HepG2 (cell line): ENCODE data around the gene GDF9. TPM values are rescaled to one million over a fixed set of nuclear protein-coding genes. Genes with fewer than 3 reads are reported as not detected.

ENCODE experiments used
- ATAC-seq: fragments of 200-7000 bp; cut with Tn5 transposase; 3 replicates; pipeline ENCODE4 v1.9.1; 2020; ENCODE audit warnings: mild to moderate bottlenecking, moderate library complexity
- BruUV-seq: library from RNA; stranded (reverse); fragments of 400-500 nt; replicated peaks from 2 replicates; lab custom pipeline; 2021; lab: Mats Ljungman, UMichigan
- CTCF ChIA-PET: fragments of 300-600 bp; formaldehyde crosslinking; extraction: SDS; loops from one replicate; lab custom pipeline; 2021; ENCODE audit warnings: low total read pairs, inconsistent platforms, low intra/inter-chr PET ratio; lab: Yijun Ruan, JAX
- POLR2A ChIA-PET: fragments of 350-600 bp; sonication (Branson Sonifier 250); formaldehyde crosslinking; loops from one replicate; lab custom pipeline; 2020; ENCODE audit warnings: antibody characterized with exemption, inconsistent platforms; lab: Yijun Ruan, JAX
- DNase-seq: peaks from one replicate; pipeline ENCODE4 v3.0.0-alpha.2; 2015; ENCODE audit warnings: low spot score
- FAIRE-seq: peaks from 3 replicates; lab custom pipeline; 2011; peaks lifted over from hg19 to GRCh38; lab: Jason Lieb, UNC
- H2AFZ ChIP-seq: one replicate; pipeline ENCODE4 v1.6.1; 2011; ENCODE audit warnings: low read length, inconsistent platforms
- H3K27ac ChIP-seq: fragments of 300-600 bp; 3 replicates; pipeline ENCODE4 v1.8.0; 2011; ENCODE audit warnings: mixed run types, mild to moderate bottlenecking, mixed read lengths, low read length, inconsistent platforms; ENCODE audit not compliant: insufficient read depth; ENCODE audit errors: extremely low read length
- H3K27me3 ChIP-seq, 2 experiments: fragments of 200-600 bp in 1 of 2; 2 replicates in 1 of 2; 3 replicates in 1 of 2; pipeline versions ENCODE4 v1.6.0 to v1.8.0; 2011; ENCODE audit warnings: low read length in 2 of 2, mild to moderate bottlenecking in 2 of 2, moderate library complexity in 2 of 2, inconsistent platforms in 1 of 2; ENCODE audit not compliant: insufficient read depth in 2 of 2, control insufficient read depth in 1 of 2
- H3K36me3 ChIP-seq, 2 experiments: fragments of 200-600 bp in 1 of 2; replicated peaks in 1 of 2; 2 replicates in 1 of 2; 3 replicates in 1 of 2; pipeline versions ENCODE4 v1.5.1 to v1.8.0; 2011; ENCODE audit warnings: low read length in 2 of 2, inconsistent platforms in 1 of 2; ENCODE audit not compliant: insufficient read depth in 2 of 2, control insufficient read depth in 1 of 2
- H3K4me1 ChIP-seq: 2 replicates; pipeline ENCODE4 v1.5.1; 2012; ENCODE audit warnings: low read length, inconsistent platforms; ENCODE audit not compliant: insufficient read depth
- H3K4me2 ChIP-seq: 2 replicates; pipeline ENCODE4 v1.6.0; 2011; ENCODE audit warnings: low read depth, low read length, inconsistent platforms
- H3K4me3 ChIP-seq, 3 experiments: fragments of 200-600 bp in 1 of 3; sonication (generic), shearing (Covaris generic) in 1 of 3; replicated peaks in 1 of 3; 2 replicates each; pipeline ENCODE4 v1.5.1; 2011 to 2016; ENCODE audit warnings: low read length in 3 of 3, inconsistent platforms in 2 of 3, low read depth in 2 of 3, mild to moderate bottlenecking in 2 of 3, control low read depth in 1 of 3, mixed read lengths in 1 of 3; ENCODE audit not compliant: insufficient read depth in 1 of 3
- H3K79me2 ChIP-seq: one replicate; pipeline ENCODE4 v1.6.1; 2011; ENCODE audit warnings: low read length, inconsistent platforms; ENCODE audit not compliant: insufficient read depth
- H3K9ac ChIP-seq: 2 replicates; pipeline ENCODE4 v1.6.0; 2011; ENCODE audit warnings: mild to moderate bottlenecking, low read depth, low read length, inconsistent platforms; ENCODE audit not compliant: insufficient read depth
- H3K9me3 ChIP-seq: 2 replicates; pipeline ENCODE4 v1.5.1; 2012; ENCODE audit warnings: mild to moderate bottlenecking, low read length
- H4K20me1 ChIP-seq: 2 replicates; pipeline ENCODE4 v1.6.0; 2011; ENCODE audit warnings: inconsistent platforms, mild to moderate bottlenecking, low read length, moderate library complexity; ENCODE audit not compliant: insufficient read depth
- FOSL2 ChIP-seq: sonication (generic); formaldehyde crosslinking; IDR thresholded peaks from 2 replicates; pipeline ENCODE4 v1.4.0; 2020; ENCODE audit warnings: missing genetic modification reagents
- HNRNPLL ChIP-seq: fragments of 200-400 bp; formaldehyde crosslinking; IDR thresholded peaks from 2 replicates; pipeline ENCODE4 v1.6.1; 2017; ENCODE audit warnings: mild to moderate bottlenecking, low read depth, low read length; ENCODE audit not compliant: poor library complexity, severe bottlenecking
- IKZF1 ChIP-seq: fragments of 450-650 bp; IDR thresholded peaks from 2 replicates; pipeline ENCODE4 v1.7.1; 2016
- JARID2 ChIP-seq: sonication (generic); formaldehyde crosslinking; IDR thresholded peaks from 2 replicates; pipeline ENCODE4 v1.8.1; 2023; ENCODE audit warnings: missing genetic modification reagents, inconsistent platforms; ENCODE audit not compliant: insufficient replicate concordance
- KLF12 ChIP-seq: sonication (generic); formaldehyde crosslinking; IDR thresholded peaks from 2 replicates; pipeline ENCODE4 v1.4.0; 2020; ENCODE audit warnings: missing genetic modification reagents, borderline replicate concordance
- MBNL3 ChIP-seq: fragments of 250-450 bp; sonication (Bioruptor Pico); conservative IDR thresholded peaks from 2 replicates; pipeline ENCODE4 v1.8.0; 2022; ENCODE audit warnings: mild to moderate bottlenecking, inconsistent platforms
- PPARG ChIP-seq: conservative IDR thresholded peaks from 2 replicates; pipeline ENCODE4 v1.6.1; 2016; ENCODE audit warnings: missing biosample characterization, missing genetic modification reagents
- SCMH1 ChIP-seq: sonication (generic); formaldehyde crosslinking; IDR thresholded peaks from 2 replicates; pipeline ENCODE4 v1.9.0; 2021; ENCODE audit warnings: missing genetic modification reagents, mild to moderate bottlenecking, borderline replicate concordance
- ZNF207 ChIP-seq: fragments of 450-650 bp; IDR thresholded peaks from 2 replicates; pipeline ENCODE4 v1.6.1; 2016; ENCODE audit warnings: antibody characterized with exemption, borderline replicate concordance
- ZNF354B ChIP-seq: sonication (generic); formaldehyde crosslinking; IDR thresholded peaks from 2 replicates; pipeline ENCODE4 v1.8.0; 2022; ENCODE audit warnings: mild to moderate bottlenecking, missing genetic modification reagents
- ZNF441 ChIP-seq: sonication (generic); formaldehyde crosslinking; IDR thresholded peaks from 2 replicates; pipeline ENCODE4 v1.7.0; 2021; ENCODE audit warnings: missing genetic modification reagents, borderline replicate concordance
- ZNF574 ChIP-seq: sonication (generic); formaldehyde crosslinking; IDR thresholded peaks from 2 replicates; pipeline ENCODE4 v1.4.0; 2020; ENCODE audit warnings: missing genetic modification reagents
- ZNF670 ChIP-seq: sonication (generic); formaldehyde crosslinking; IDR thresholded peaks from 2 replicates; pipeline ENCODE4 v1.8.0; 2022; ENCODE audit warnings: mild to moderate bottlenecking, missing genetic modification reagents, borderline replicate concordance
- ZNF703 ChIP-seq: sonication (generic); formaldehyde crosslinking; IDR thresholded peaks from 2 replicates; pipeline ENCODE4 v1.5.1; 2020; ENCODE audit warnings: missing genetic modification reagents, mild to moderate bottlenecking, moderate library complexity, borderline replicate concordance
- WGBS: methylation state at CpG from one replicate; pipeline ENCODE4 v1.1.6; 2017; ENCODE audit warnings: low lambda C conversion rate; 5-methylcytosine and 5-hydroxymethylcytosine counted together
- in situ Hi-C: cut with HindIII; loops from 2 replicates; pipeline ENCODE4 v1.10.0; 2017; ENCODE audit warnings: low pct_unique_long_range_greater_than_20kb; ENCODE audit not compliant: extremely low pct_ligation_motif_present
- intact Hi-C: fragments of 100-400 bp; cut with micrococcal nuclease; formaldehyde crosslinking; loops from one replicate; pipeline ENCODE4 v1.10.0; 2022; ENCODE audit not compliant: unreplicated experiment
- polyA plus RNA-seq, 8 experiments: library from polyadenylated mRNA; depleted of rRNA in 3 of 8; stranded (reverse) in 7 of 8; unstranded in 1 of 8; fragments of >200 nt; fragmentation: Illumina TruSeq in 4 of 8; extraction: Trizol in 4 of 8; gene quantifications; 2 replicates each; pipeline versions ENCODE4 v1.2.1 to v1.2.3, GENCODE V29; 2011 to 2016; ENCODE audit warnings: low read depth in 4 of 8, missing spikeins in 1 of 8, mixed read lengths in 1 of 8; ENCODE audit not compliant: insufficient read depth in 1 of 8
- total RNA-seq, 5 experiments: library from RNA; depleted of rRNA; stranded (reverse); fragments of >200 nt; fragmentation: Illumina TruSeq; extraction: Trizol; gene quantifications; 2 replicates each; pipeline ENCODE4 v1.2.3, GENCODE V29; 2016; ENCODE audit warnings: low read depth in 1 of 5
- TF ChIP-seq, protein P1 (sequence below): sonication (generic); formaldehyde crosslinking; IDR thresholded peaks from 2 replicates; pipeline ENCODE4 v1.8.0; 2022; ENCODE audit warnings: missing genetic modification reagents, mild to moderate bottlenecking, moderate library complexity, borderline replicate concordance
- TF ChIP-seq, protein P2 (sequence below): sonication (generic); formaldehyde crosslinking; IDR thresholded peaks from 2 replicates; pipeline ENCODE4 v1.8.0; 2022; ENCODE audit warnings: mild to moderate bottlenecking, missing genetic modification reagents, moderate library complexity
- TF ChIP-seq, protein P3 (sequence below): sonication (generic); formaldehyde crosslinking; IDR thresholded peaks from 2 replicates; pipeline ENCODE4 v1.8.1; 2022; ENCODE audit warnings: mild to moderate bottlenecking, missing genetic modification reagents

The GDF9 gene
- total and polyA plus RNA-seq, 2 of the 13 experiments (the other 11 are each of a cell fraction or from before 2014, with no cell fraction given): 0.33 to 0.38 TPM

- TF ChIP-seq, protein P1, sequence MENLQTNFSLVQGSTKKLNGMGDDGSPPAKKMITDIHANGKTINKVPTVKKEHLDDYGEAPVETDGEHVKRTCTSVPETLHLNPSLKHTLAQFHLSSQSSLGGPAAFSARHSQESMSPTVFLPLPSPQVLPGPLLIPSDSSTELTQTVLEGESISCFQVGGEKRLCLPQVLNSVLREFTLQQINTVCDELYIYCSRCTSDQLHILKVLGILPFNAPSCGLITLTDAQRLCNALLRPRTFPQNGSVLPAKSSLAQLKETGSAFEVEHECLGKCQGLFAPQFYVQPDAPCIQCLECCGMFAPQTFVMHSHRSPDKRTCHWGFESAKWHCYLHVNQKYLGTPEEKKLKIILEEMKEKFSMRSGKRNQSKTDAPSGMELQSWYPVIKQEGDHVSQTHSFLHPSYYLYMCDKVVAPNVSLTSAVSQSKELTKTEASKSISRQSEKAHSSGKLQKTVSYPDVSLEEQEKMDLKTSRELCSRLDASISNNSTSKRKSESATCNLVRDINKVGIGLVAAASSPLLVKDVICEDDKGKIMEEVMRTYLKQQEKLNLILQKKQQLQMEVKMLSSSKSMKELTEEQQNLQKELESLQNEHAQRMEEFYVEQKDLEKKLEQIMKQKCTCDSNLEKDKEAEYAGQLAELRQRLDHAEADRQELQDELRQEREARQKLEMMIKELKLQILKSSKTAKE (CRISPR knock-in tag): no peak
- TF ChIP-seq PPARG (no peak), IKZF1 (no peak), ZNF670 (no peak), ZNF441 (no peak), ZNF354B (no peak), JARID2 (CRISPR knock-in tag) (no peak)
- TF ChIP-seq, all 625 proteins: peak for 0
Measured at GRCh38 chr5:132915681-132916080, 49.4 kb upstream of the GDF9 start (continued).

DNA sequence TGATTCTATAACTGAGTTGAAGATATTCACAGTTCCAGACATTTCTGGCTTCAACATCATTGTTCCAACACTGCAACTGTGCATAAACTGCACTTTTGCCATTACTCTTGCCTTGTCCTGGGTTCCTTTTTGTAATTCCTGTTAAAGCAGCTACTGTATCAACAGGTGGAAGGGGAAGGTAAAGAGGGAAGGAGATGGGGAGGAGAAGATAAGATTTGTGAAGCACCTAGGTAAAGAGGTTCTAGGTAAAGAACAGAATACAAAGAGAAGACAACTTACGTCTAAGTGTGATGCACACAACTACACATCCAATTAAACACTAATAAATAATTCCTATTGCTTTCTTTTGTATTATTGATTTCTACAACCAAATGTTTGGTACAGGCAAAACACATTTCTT, 43.4 kb upstream of the GDF9 start:
- ATAC-seq: no peak
- Histone ChIP-seq H4K20me1 (peaks cover 12% of the 10 kb centered on the region), H3K4me2 (no peak overlapping the region), H3K9me3 (no peaks in the 10 kb centered on the region), H2AFZ (no peak overlapping the region), H3K4me3 (no peak overlapping the region), H3K36me3 (peaks cover 10 to 34% of the 10 kb centered on the region in 2 experiments), H3K27me3 (no peaks in the 10 kb centered on the region), H3K27ac (no peak overlapping the region), H3K79me2 (peaks cover 26% of the 10 kb centered on the region), H3K4me1 (peaks cover 26% of the 10 kb centered on the region), H3K9ac (no peak overlapping the region)
- 97% methylated on average over 1 of the region's 1 CpG for WGBS
- intact Hi-C loops: no loop called here
- BruUV-seq: TSS peak; percentile 10
- no peak for FAIRE-seq
- ChIA-PET POLR2A (no interaction called here), CTCF (no interaction called here)
- DNase-seq: no peak
- in situ Hi-C loops: no loop called here
- TF ChIP-seq, protein P2, sequence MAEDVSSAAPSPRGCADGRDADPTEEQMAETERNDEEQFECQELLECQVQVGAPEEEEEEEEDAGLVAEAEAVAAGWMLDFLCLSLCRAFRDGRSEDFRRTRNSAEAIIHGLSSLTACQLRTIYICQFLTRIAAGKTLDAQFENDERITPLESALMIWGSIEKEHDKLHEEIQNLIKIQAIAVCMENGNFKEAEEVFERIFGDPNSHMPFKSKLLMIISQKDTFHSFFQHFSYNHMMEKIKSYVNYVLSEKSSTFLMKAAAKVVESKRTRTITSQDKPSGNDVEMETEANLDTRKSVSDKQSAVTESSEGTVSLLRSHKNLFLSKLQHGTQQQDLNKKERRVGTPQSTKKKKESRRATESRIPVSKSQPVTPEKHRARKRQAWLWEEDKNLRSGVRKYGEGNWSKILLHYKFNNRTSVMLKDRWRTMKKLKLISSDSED (CRISPR knock-in tag): no peak
- TF ChIP-seq FOSL2 (CRISPR knock-in tag) (no peak), ZNF207 (no peak), ZNF574 (CRISPR knock-in tag) (no peak), KLF12 (CRISPR knock-in tag) (no peak), ZNF703 (CRISPR knock-in tag) (no peak), SCMH1 (CRISPR knock-in tag) (no peak), HNRNPLL (no peak), MBNL3 (CRISPR knock-in tag) (no peak)
- TF ChIP-seq, protein P3, sequence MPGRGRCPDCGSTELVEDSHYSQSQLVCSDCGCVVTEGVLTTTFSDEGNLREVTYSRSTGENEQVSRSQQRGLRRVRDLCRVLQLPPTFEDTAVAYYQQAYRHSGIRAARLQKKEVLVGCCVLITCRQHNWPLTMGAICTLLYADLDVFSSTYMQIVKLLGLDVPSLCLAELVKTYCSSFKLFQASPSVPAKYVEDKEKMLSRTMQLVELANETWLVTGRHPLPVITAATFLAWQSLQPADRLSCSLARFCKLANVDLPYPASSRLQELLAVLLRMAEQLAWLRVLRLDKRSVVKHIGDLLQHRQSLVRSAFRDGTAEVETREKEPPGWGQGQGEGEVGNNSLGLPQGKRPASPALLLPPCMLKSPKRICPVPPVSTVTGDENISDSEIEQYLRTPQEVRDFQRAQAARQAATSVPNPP (CRISPR knock-in tag): no peak
